Effector memory CD8-positive, alpha-beta T cell (primary cell): Measurements from ENCODE around the gene DGLUCY.
"Not testable (repeated sequence)": the region's sequence is repeated elsewhere in the genome, so short reads cannot be mapped to it uniquely, and the experiment has no call there.

ENCODE experiments used
- ATAC-seq: fragments of 150-1000 bp; cut with Tn5 transposase; replicated peaks from 2 replicates; pipeline ENCODE4 v1.10.0; 2021; ENCODE audit warnings: mild to moderate bottlenecking, moderate library complexity
- DNase-seq, 3 experiments: peaks; one replicate each; pipeline ENCODE4 v3.0.0; 2021
- H3K27ac Mint-ChIP-seq, 2 donors: one replicate each; pipeline ENCODE4 v1.8.0; 2022; ENCODE audit warnings: mild to moderate bottlenecking in 2 of 2, mixed read lengths in 2 of 2, moderate library complexity in 2 of 2
- H3K27me3 Mint-ChIP-seq, 2 donors: one replicate each; pipeline ENCODE4 v1.8.0; 2022; ENCODE audit warnings: mixed read lengths in 2 of 2
- H3K36me3 Mint-ChIP-seq: one replicate; pipeline ENCODE4 v1.8.0; 2022; ENCODE audit warnings: mild to moderate bottlenecking, moderate library complexity, mixed read lengths; ENCODE audit not compliant: insufficient read depth
- H3K4me1 Mint-ChIP-seq, 2 donors: one replicate each; pipeline ENCODE4 v1.8.0; 2022; ENCODE audit warnings: low read depth in 2 of 2, mixed read lengths in 2 of 2
- H3K4me3 Mint-ChIP-seq, 2 donors: one replicate each; pipeline ENCODE4 v1.8.0; 2022; ENCODE audit warnings: mild to moderate bottlenecking in 2 of 2, mixed read lengths in 2 of 2, moderate library complexity in 2 of 2
- H3K9me3 Mint-ChIP-seq, 2 donors: one replicate each; pipeline ENCODE4 v1.8.0; 2022; ENCODE audit warnings: mixed read lengths in 2 of 2

Gene DGLUCY

GRCh38 chr14:91195881-91196280 is 82.0 kb downstream of the DGLUCY start:
- H3K4me3 Mint-ChIP-seq: no peak overlapping the region
- no peak for ATAC-seq
- no peaks in the 10 kb centered on the region for H3K9me3 Mint-ChIP-seq
- H3K4me1 Mint-ChIP-seq: peaks cover 8 to 9% of the 10 kb centered on the region in 2 donors
- DNase-seq: no peak
- H3K27ac Mint-ChIP-seq: peak overlapping the region in 1 of 2 donors; percentile 35
- peaks cover 52% of the 10 kb centered on the region for H3K36me3 Mint-ChIP-seq
- no peaks in the 10 kb centered on the region for H3K27me3 Mint-ChIP-seq

GRCh38 chr14:91197631-91198030 is 83.8 kb downstream of the DGLUCY start:
- ATAC-seq: no peak
- Mint-ChIP-seq H3K36me3 (peaks cover 48% of the 10 kb centered on the region), H3K9me3 (no peaks in the 10 kb centered on the region)

GRCh38 chr14:91200802-91201201 is 86.9 kb downstream of the DGLUCY start:
- DNase-seq, H3K27ac Mint-ChIP-seq: not testable (repeated sequence)

More at GRCh38 chr14:91197631-91198030, 83.8 kb downstream of the DGLUCY start:
- DNase-seq: no peak
- H3K4me1 Mint-ChIP-seq: peaks cover 13 to 15% of the 10 kb centered on the region in 2 donors
- no peak overlapping the region for H3K27ac Mint-ChIP-seq
- no peaks in the 10 kb centered on the region for H3K27me3 Mint-ChIP-seq
- no peak overlapping the region for H3K4me3 Mint-ChIP-seq

GRCh38 chr14:91202234-91202974 is 88.5 kb downstream of the DGLUCY start:
- Mint-ChIP-seq H3K36me3 (peaks cover 61% of the 10 kb centered on the region), H3K9me3 (no peaks in the 10 kb centered on the region), H3K4me1 (peaks cover 8 to 12% of the 10 kb centered on the region in 2 donors), H3K27ac (peak overlapping the region; percentile 72 to 84), H3K27me3 (no peaks in the 10 kb centered on the region), H3K4me3 (peak overlapping the region; percentile 35 to 62)
- ATAC-seq: no peak
- DNase-seq: no peak

More at GRCh38 chr14:91200802-91201201, 86.9 kb downstream of the DGLUCY start:
- not testable (repeated sequence) for H3K9me3 Mint-ChIP-seq, ATAC-seq, H3K4me3 Mint-ChIP-seq, H3K27me3 Mint-ChIP-seq
- Mint-ChIP-seq H3K36me3 (peaks cover 61% of the 10 kb centered on the region), H3K4me1 (peaks cover 8 to 12% of the 10 kb centered on the region in 2 donors)

- Mint-ChIP-seq H3K27me3 (no peaks in the 10 kb centered on the region), H3K9me3 (no peaks in the 10 kb centered on the region), H3K4me3 (no peak overlapping the region), H3K4me1 (peaks cover 8 to 14% of the 10 kb centered on the region in 2 donors), H3K27ac (peak overlapping the region; percentile 38 to 86), H3K36me3 (peaks cover 72% of the 10 kb centered on the region)
- ATAC-seq (no peak), DNase-seq (no peak)
Measured at GRCh38 chr14:91204657-91205056, 90.8 kb downstream of the DGLUCY start.

- Mint-ChIP-seq H3K4me1 (peaks cover 8 to 16% of the 10 kb centered on the region in 2 donors), H3K27me3 (no peaks in the 10 kb centered on the region), H3K9me3 (no peaks in the 10 kb centered on the region), H3K27ac (peak overlapping the region; percentile 86 to 90), H3K36me3 (peaks cover 68% of the 10 kb centered on the region), H3K4me3 (no peak overlapping the region)
- no peak for DNase-seq
- no peak for ATAC-seq
Measured at GRCh38 chr14:91205459-91205858, 91.6 kb downstream of the DGLUCY start.

- Mint-ChIP-seq H3K4me3 (no peak overlapping the region), H3K4me1 (peaks cover 8 to 15% of the 10 kb centered on the region in 2 donors)
- no peak for DNase-seq
Measured at GRCh38 chr14:91207008-91207407, 93.1 kb downstream of the DGLUCY start.

GRCh38 chr14:91211017-91211416 is 97.1 kb downstream of the DGLUCY start:
- peaks cover 0 to 7% of the 10 kb centered on the region in 2 donors for H3K4me1 Mint-ChIP-seq
- no peak overlapping the region for H3K4me3 Mint-ChIP-seq

More at GRCh38 chr14:91207008-91207407, 93.1 kb downstream of the DGLUCY start:
- Mint-ChIP-seq H3K9me3 (no peaks in the 10 kb centered on the region), H3K36me3 (peaks cover 71% of the 10 kb centered on the region), H3K27me3 (no peaks in the 10 kb centered on the region), H3K27ac (no peak overlapping the region)
- no peak for ATAC-seq

GRCh38 chr14:91214306-91214705 is 100.4 kb downstream of the DGLUCY start:
- Mint-ChIP-seq H3K9me3 (no peaks in the 10 kb centered on the region), H3K36me3 (peaks cover 70% of the 10 kb centered on the region), H3K27ac (peak overlapping the region in 1 of 2 donors; percentile 30), H3K27me3 (no peaks in the 10 kb centered on the region), H3K4me3 (no peak overlapping the region), H3K4me1 (peaks cover 2 to 8% of the 10 kb centered on the region in 2 donors)
- no peak for ATAC-seq
- DNase-seq: no peak

More at GRCh38 chr14:91211017-91211416, 97.1 kb downstream of the DGLUCY start:
- Mint-ChIP-seq H3K27ac (no peak overlapping the region), H3K27me3 (no peaks in the 10 kb centered on the region), H3K36me3 (peaks cover 71% of the 10 kb centered on the region), H3K9me3 (no peaks in the 10 kb centered on the region)
- DNase-seq (no peak), ATAC-seq (no peak)

GRCh38 chr14:91215381-91215780 is 101.5 kb downstream of the DGLUCY start:
- no peaks in the 10 kb centered on the region for H3K9me3 Mint-ChIP-seq
- no peak overlapping the region for H3K4me3 Mint-ChIP-seq
- ATAC-seq (no peak), DNase-seq (no peak)
- peaks cover 4 to 5% of the 10 kb centered on the region in 2 donors for H3K4me1 Mint-ChIP-seq
- H3K27ac Mint-ChIP-seq: peak overlapping the region in 1 of 2 donors; percentile 56
- H3K27me3 Mint-ChIP-seq: no peaks in the 10 kb centered on the region
- peaks cover 65% of the 10 kb centered on the region for H3K36me3 Mint-ChIP-seq

GRCh38 chr14:91216731-91217226 is 102.9 kb downstream of the DGLUCY start:
- Mint-ChIP-seq H3K9me3 (no peaks in the 10 kb centered on the region), H3K4me1 (peaks cover 12 to 16% of the 10 kb centered on the region in 2 donors), H3K4me3 (no peak overlapping the region), H3K36me3 (peaks cover 58% of the 10 kb centered on the region), H3K27ac (no peak overlapping the region), H3K27me3 (no peaks in the 10 kb centered on the region)
- no peak for DNase-seq
- no peak for ATAC-seq

- Mint-ChIP-seq H3K36me3 (peaks cover 47% of the 10 kb centered on the region), H3K27me3 (no peaks in the 10 kb centered on the region), H3K27ac (peak overlapping the region in 1 of 2 donors; percentile 60), H3K4me1 (peaks cover 24 to 26% of the 10 kb centered on the region in 2 donors), H3K4me3 (no peak overlapping the region), H3K9me3 (no peaks in the 10 kb centered on the region)
- ATAC-seq: no peak
- no peak for DNase-seq
Measured at GRCh38 chr14:91218014-91218413, 104.1 kb downstream of the DGLUCY start.

- peaks cover 44% of the 10 kb centered on the region for H3K36me3 Mint-ChIP-seq
- no peaks in the 10 kb centered on the region for H3K9me3 Mint-ChIP-seq
- ATAC-seq: no peak
- no peaks in the 10 kb centered on the region for H3K27me3 Mint-ChIP-seq
- peaks cover 36 to 37% of the 10 kb centered on the region in 2 donors for H3K4me1 Mint-ChIP-seq
- H3K27ac Mint-ChIP-seq: peak overlapping the region; percentile 65 to 86
- H3K4me3 Mint-ChIP-seq: no peak overlapping the region
- DNase-seq: no peak
Measured at GRCh38 chr14:91219517-91220389, 105.9 kb downstream of the DGLUCY start.
